Measurements from ENCODE around the gene ITPK1. TPM values are rescaled to one million over a fixed set of nuclear protein-coding genes. Genes with fewer than 3 reads are reported as not detected.
A peak's percentile ranks its signal among the peaks of the same experiment; 100 is the strongest.

Gene ITPK1
- total RNA-seq, 3 donors from 2014 or later (not counting 1 experiment from before 2014, with no cell fraction given): 73.2 to 74.8 (median 74.4) TPM

DNA sequence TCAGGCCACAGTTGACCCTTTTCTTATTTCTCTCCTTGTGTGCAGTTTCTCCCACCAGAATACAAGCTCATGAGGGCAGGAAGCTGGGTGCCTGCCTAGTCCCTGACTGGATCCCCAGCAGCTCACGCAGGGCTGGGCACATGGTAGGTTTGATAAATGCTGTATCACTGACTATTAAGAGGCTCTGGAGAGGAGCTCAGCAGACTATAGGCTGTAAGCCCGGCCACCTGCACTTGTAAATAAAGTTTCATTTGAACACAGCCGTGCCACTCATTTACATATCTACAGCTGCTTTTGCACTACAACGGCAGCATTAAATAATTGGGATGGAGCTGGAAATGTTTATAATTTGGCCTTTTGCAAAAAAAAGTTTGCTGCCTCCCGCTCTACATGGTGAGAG lies 160.8 kb downstream of the ITPK1 start:
- no peak overlapping the region for H3K4me3 ChIP-seq (ENCODE audit: low read length)
- Mint-ChIP-seq H3K36me3 (no peaks in the 10 kb centered on the region), H3K4me1 (peaks cover 6 to 8% of the 10 kb centered on the region in 2 donors), H3K27ac (peak overlapping the region in 1 of 2 donors; percentile 52), H3K4me3 (no peak overlapping the region), H3K9me3 (no peaks in the 10 kb centered on the region), H3K27me3 (ENCODE audit: low read depth in 2 of 2) (no peaks in the 10 kb centered on the region)
- ATAC-seq: no peak
- H3K4me1 ChIP-seq (ENCODE audit: control insufficient read depth, insufficient read depth, low read length): peaks cover 8% of the 10 kb centered on the region
- TF ChIP-seq, protein P1, sequence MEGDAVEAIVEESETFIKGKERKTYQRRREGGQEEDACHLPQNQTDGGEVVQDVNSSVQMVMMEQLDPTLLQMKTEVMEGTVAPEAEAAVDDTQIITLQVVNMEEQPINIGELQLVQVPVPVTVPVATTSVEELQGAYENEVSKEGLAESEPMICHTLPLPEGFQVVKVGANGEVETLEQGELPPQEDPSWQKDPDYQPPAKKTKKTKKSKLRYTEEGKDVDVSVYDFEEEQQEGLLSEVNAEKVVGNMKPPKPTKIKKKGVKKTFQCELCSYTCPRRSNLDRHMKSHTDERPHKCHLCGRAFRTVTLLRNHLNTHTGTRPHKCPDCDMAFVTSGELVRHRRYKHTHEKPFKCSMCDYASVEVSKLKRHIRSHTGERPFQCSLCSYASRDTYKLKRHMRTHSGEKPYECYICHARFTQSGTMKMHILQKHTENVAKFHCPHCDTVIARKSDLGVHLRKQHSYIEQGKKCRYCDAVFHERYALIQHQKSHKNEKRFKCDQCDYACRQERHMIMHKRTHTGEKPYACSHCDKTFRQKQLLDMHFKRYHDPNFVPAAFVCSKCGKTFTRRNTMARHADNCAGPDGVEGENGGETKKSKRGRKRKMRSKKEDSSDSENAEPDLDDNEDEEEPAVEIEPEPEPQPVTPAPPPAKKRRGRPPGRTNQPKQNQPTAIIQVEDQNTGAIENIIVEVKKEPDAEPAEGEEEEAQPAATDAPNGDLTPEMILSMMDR (IDR thresholded peaks at IDR 0.05): no peak
- H3K27me3 ChIP-seq (ENCODE audit: control insufficient read depth, insufficient read depth, low read length): no peaks in the 10 kb centered on the region
- WGBS (ENCODE audit: insufficient coverage): 99% methylated on average over 4 of the region's 5 CpGs
- no peak for DNase-seq
- peaks cover 42% of the 10 kb centered on the region for H3K36me3 ChIP-seq (ENCODE audit: control insufficient read depth, insufficient read depth, low read length)
- no peaks in the 10 kb centered on the region for H3K9me3 ChIP-seq (ENCODE audit: control insufficient read depth, insufficient read depth, low read length)
- intact Hi-C loops (cut with micrococcal nuclease): no loop called here
- H3K27ac ChIP-seq (ENCODE audit: low read length): no peak overlapping the region

DNA sequence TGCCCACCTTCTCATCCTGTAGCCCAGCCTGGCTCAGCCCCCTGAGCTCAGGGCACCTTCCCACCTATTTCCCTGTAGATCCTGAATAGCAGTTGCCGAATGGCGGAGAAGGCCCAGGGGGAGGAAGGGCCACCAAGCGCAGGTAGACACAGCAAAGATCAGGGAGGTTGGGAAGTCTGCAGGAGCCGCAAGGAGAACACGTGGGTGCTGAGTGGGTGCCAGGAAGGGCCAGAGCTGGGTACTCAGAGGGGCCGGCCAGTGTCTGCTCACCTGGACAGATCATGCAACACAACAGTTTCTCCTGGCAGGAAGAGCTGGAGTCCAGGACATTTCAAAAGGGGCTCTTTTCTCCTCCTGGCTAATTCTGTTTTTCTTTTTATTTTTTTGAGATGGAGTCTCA lies 162.2 kb downstream of the ITPK1 start:
- no peak for DNase-seq
- H3K4me1 ChIP-seq (ENCODE audit: control insufficient read depth, insufficient read depth, low read length): peaks cover 8% of the 10 kb centered on the region
- H3K27ac ChIP-seq (ENCODE audit: low read length): no peak overlapping the region
- Mint-ChIP-seq H3K36me3 (no peaks in the 10 kb centered on the region), H3K4me3 (no peak overlapping the region), H3K27ac (no peak overlapping the region), H3K4me1 (peaks cover 6 to 8% of the 10 kb centered on the region in 2 donors), H3K9me3 (no peaks in the 10 kb centered on the region), H3K27me3 (ENCODE audit: low read depth in 2 of 2) (no peaks in the 10 kb centered on the region)
- intact Hi-C loops (cut with micrococcal nuclease): loop anchor here (2.0 kb wide), 1 partner anchor 265 kb away; no protein-coding TSS in a partner anchor
- no peaks in the 10 kb centered on the region for H3K9me3 ChIP-seq (ENCODE audit: control insufficient read depth, insufficient read depth, low read length)
- WGBS (ENCODE audit: insufficient coverage): 95% methylated on average over 6 of the region's 6 CpGs
- TF ChIP-seq, protein P1 (IDR thresholded peaks at IDR 0.05): no peak
- ATAC-seq: no peak
- peaks cover 48% of the 10 kb centered on the region for H3K36me3 ChIP-seq (ENCODE audit: control insufficient read depth, insufficient read depth, low read length)
- no peaks in the 10 kb centered on the region for H3K27me3 ChIP-seq (ENCODE audit: control insufficient read depth, insufficient read depth, low read length)
- H3K4me3 ChIP-seq (ENCODE audit: low read length): no peak overlapping the region

DNA sequence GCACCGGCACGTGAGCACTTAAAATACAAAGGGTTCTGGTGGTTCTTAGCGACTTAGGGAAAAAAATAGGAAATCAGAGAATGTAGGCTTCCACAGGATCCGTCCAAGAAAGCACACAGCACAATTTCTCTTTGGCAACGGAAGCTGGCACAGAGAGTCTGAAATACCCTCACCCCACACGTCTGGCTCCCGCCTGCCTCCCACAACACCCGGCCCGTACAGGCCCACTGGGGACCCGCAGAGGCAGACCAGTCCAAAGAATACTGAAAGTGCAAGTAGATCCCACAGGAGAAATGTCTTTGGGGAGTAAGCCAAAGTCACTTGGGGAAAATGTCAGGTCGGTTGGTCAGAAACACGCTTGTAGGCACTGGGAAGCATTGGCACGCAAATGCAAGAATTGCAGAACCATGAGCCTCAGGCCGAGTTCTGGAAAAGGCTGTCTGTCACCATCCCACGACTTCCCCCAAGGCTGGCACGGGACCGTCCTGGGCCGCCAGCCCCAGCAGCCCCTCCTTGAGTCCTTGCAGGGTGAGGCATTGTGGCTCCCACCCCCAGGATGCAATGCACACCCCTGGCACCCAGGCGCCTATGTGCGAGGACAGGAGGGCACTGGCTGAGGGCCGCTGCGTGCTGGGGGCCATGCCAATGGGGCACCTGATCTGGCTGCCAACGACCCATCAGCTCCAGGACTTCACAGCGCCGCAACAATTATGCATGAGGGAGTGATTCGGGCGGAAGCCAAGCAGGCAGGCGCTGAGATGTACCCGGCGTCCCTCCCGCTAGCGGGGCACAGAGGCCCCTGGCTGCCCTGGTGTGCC lies 163.0 kb downstream of the ITPK1 start:
- H3K36me3 ChIP-seq (ENCODE audit: control insufficient read depth, insufficient read depth, low read length): peaks cover 44% of the 10 kb centered on the region
- ATAC-seq: no peak
- no peaks in the 10 kb centered on the region for H3K9me3 Mint-ChIP-seq
- TF ChIP-seq, protein P1 (IDR thresholded peaks at IDR 0.05): no peak
- H3K27ac ChIP-seq (ENCODE audit: low read length): no peak overlapping the region
- no peak for DNase-seq
- peaks cover 8% of the 10 kb centered on the region for H3K4me1 ChIP-seq (ENCODE audit: control insufficient read depth, insufficient read depth, low read length)
- no peak overlapping the region for H3K4me3 ChIP-seq (ENCODE audit: low read length)
- H3K27ac Mint-ChIP-seq: no peak overlapping the region
- no peak overlapping the region for H3K4me3 Mint-ChIP-seq
- 92% methylated on average over 32 of the region's 32 CpGs for WGBS (ENCODE audit: insufficient coverage)
- no peaks in the 10 kb centered on the region for H3K9me3 ChIP-seq (ENCODE audit: control insufficient read depth, insufficient read depth, low read length)
- no peaks in the 10 kb centered on the region for H3K27me3 Mint-ChIP-seq (ENCODE audit: low read depth in 2 of 2)
- peaks cover 6 to 8% of the 10 kb centered on the region in 2 donors for H3K4me1 Mint-ChIP-seq
- H3K36me3 Mint-ChIP-seq: no peaks in the 10 kb centered on the region
- no peaks in the 10 kb centered on the region for H3K27me3 ChIP-seq (ENCODE audit: control insufficient read depth, insufficient read depth, low read length)
- intact Hi-C loops (cut with micrococcal nuclease): loop anchor here (1.0 to 2.0 kb wide), 2 partner anchors 187 to 266 kb away; no protein-coding TSS in a partner anchor
